ENCODE results near the gene RGL1. TPM values are rescaled to one million over a fixed set of nuclear protein-coding genes. Genes with fewer than 3 reads are reported as not detected.
A peak's percentile ranks its signal among the peaks of the same experiment; 100 is the strongest.

RGL1 gene
- total RNA-seq, 6 experiments from 2014 or later = 12.0 to 16.8 (median 14.7) TPM

GRCh38 chr1:183941001-183941400 is 136.1 kb downstream of the RGL1 start:
- H3K4me1 Mint-ChIP-seq (ENCODE audit: low read depth) = peaks cover 19% of the 10 kb centered on the region
- H3K27me3 Mint-ChIP-seq (ENCODE audit: insufficient read depth) = peaks cover 4% of the 10 kb centered on the region; the same call in 1 of the 2 replicates
- peaks cover 4% of the 10 kb centered on the region for H3K36me3 Mint-ChIP-seq (ENCODE audit: low read depth)
- no peak overlapping the region for H3K27ac Mint-ChIP-seq
- H3K9me3 Mint-ChIP-seq = no peaks in the 10 kb centered on the region
- H3K4me3 Mint-ChIP-seq = no peak overlapping the region
- TF ChIP-seq CTCF (IDR thresholded peaks at IDR 0.05) = no peak
- DNase-seq = no peak

DNA sequence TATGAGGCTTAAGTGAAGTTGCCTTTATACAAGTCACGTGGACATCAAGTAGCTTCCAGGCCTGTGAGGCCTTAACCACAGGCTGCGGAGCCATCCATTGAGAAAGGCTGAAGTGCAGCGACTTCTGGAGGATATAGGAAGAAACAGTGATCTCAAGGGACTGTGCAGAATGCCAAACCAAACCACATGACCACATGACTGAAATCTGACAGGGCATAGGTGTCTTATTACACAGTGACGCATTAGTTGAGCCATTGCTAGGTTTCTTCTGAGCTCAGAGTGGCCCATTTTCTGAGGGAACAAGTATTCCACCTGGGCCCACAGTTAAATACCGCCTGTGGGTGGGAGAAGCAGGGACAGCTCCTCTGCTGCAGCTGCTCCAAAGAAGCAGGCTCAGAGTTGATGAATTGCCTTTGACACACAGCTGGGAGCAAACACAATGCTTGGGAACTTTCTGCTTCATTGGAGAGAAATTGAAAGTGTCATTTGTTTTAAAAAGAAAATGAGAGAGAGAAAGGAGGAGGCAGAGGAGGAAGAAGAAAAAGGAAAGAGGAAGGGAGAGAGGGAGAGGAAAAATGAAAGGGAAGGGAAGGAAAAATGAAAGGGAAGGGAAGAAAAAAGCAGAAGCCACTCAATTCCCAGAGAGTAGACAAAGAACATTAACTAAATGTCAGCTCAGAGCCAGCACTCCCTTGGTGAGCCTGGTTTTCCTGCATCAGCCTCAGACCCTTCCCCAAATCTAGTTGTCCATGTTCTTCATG is 138.2 kb downstream of the RGL1 start:
- peaks cover 4% of the 10 kb centered on the region; the same call in 1 of the 2 replicates for H3K27me3 Mint-ChIP-seq (ENCODE audit: insufficient read depth)
- peak overlapping the region; percentile 29; the same call in 1 of the 2 replicates for H3K27ac Mint-ChIP-seq
- no peak for TF ChIP-seq CTCF (IDR thresholded peaks at IDR 0.05)
- H3K9me3 Mint-ChIP-seq = no peaks in the 10 kb centered on the region
- peak; percentile 6 for DNase-seq
- H3K36me3 Mint-ChIP-seq (ENCODE audit: low read depth) = peaks cover 10% of the 10 kb centered on the region
- no peak overlapping the region for H3K4me3 Mint-ChIP-seq
- peaks cover 20% of the 10 kb centered on the region for H3K4me1 Mint-ChIP-seq (ENCODE audit: low read depth)

DNA sequence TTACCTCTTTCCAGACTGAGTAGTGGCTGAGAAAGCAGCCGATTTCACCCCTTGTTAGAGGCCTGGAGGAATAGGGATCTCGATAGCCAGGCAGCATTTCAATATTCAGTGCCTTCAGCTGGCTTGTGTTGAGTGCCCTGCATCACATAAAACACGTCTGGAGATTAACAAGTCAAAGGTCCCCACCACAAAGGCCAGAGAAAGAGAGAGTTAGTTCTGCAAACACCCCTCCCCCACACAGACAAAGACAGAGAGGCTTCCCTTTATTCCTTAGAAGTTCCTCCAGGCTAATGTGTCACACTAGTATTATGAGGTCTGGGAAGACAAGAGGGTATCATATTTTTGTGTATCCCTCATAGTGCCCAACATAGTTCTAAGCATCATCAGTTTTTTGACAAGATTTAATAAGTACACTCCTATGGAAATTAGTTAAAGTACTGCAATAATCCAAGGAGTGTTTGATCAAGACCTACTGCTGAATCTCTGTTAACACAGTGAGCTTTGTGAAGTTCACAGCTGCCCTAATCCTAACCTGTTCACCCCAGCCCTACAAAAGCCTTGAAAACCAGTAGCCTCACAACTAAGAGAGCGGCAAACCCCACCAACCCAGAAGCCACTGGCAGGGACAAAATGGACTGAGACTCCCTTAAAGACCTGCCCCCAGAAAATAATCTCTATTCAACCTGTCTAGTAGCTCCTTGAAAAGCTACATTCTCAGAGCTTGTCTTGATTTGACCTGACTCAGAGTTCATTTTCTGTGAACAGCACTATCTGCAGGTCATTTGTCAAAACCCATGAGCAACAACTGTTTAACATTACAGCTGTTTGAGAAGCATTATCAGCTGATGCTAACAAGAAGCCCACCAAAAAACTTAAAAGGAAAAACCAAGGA is 140.8 kb downstream of the RGL1 start:
- Mint-ChIP-seq H3K9me3 (no peaks in the 10 kb centered on the region), H3K4me3 (no peak overlapping the region), H3K27me3 (ENCODE audit: insufficient read depth) (no peaks in the 10 kb centered on the region), H3K36me3 (ENCODE audit: low read depth) (peaks cover 18% of the 10 kb centered on the region), H3K4me1 (ENCODE audit: low read depth) (peaks cover 20% of the 10 kb centered on the region), H3K27ac (no peak overlapping the region)
- TF ChIP-seq CTCF (IDR thresholded peaks at IDR 0.05) = no peak
- no peak for DNase-seq

DNA sequence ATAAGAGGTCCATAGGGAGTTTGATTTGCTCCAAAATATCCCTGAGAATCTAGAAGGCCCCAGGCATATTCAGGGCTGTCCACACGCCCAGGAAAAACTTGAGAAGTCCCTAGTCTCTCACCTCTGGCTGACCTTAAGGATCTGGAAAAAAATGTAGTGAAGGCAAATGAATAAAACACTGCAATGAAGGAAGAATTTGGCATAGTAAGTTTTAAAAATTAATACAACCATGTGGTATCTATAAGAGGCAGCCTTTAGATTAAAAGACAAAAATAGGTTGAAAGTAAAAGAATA is 141.3 kb downstream of the RGL1 start:
- H3K27ac Mint-ChIP-seq = no peak overlapping the region
- H3K36me3 Mint-ChIP-seq (ENCODE audit: low read depth) = peaks cover 24% of the 10 kb centered on the region
- no peak overlapping the region for H3K4me3 Mint-ChIP-seq
- no peak for TF ChIP-seq CTCF (IDR thresholded peaks at IDR 0.05)
- H3K4me1 Mint-ChIP-seq (ENCODE audit: low read depth) = peaks cover 20% of the 10 kb centered on the region
- no peaks in the 10 kb centered on the region for H3K27me3 Mint-ChIP-seq (ENCODE audit: insufficient read depth)
- H3K9me3 Mint-ChIP-seq = no peaks in the 10 kb centered on the region
- no peak for DNase-seq

DNA sequence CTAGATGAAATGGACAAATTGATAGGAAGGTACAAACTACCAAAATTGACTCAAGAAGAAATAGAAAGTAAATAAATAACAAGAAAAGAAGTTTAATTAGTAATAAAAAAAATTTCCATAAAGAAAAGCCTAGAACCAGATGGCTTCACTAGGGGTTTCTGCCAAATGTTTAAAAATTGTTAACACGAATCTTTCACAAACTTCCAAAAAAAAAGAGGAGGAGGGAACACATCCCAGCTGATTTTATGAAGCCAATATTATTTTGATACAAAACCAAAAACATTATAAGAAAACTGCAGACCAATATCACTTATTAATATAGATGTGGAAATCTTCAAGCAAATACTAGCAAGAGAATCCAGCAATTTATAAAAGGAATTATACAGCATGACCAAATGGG is 143.1 kb downstream of the RGL1 start:
- Mint-ChIP-seq H3K27ac (no peak overlapping the region), H3K27me3 (ENCODE audit: insufficient read depth) (no peaks in the 10 kb centered on the region), H3K36me3 (ENCODE audit: low read depth) (peaks cover 30% of the 10 kb centered on the region), H3K4me1 (ENCODE audit: low read depth) (peaks cover 28% of the 10 kb centered on the region), H3K9me3 (no peaks in the 10 kb centered on the region), H3K4me3 (no peak overlapping the region)
- no peak for TF ChIP-seq CTCF (IDR thresholded peaks at IDR 0.05)
- no peak for DNase-seq
